Measurements from ENCODE around the gene SP140L.
"Not testable (repeated sequence)": the region's sequence is repeated elsewhere in the genome, so short reads cannot be mapped to it uniquely, and the experiment has no call there.

The SP140L gene

DNA sequence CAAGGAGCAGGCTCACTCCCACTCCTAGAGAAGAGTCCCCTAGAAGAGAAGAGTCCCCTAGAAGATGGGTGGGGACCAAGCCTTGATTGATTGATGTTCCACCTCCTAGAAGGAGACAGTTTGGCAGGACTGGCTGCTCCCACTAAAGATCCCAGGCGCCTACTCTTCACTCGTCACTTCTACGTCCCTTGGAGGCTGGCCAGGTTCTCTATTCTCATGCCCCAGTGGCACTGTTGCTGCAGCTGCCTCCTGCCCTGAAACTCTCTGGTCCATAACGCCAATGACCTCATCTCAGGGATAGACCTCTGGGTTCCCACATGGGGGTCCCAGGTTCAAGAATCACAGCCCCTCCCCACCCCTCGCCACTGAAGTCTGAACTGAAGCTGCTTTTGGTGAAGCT lies 2.5 kb upstream of the SP140L start:
- Histone ChIP-seq H3K36me3 (ENCODE audit: control insufficient read depth, insufficient read depth, low read length) (no peaks in the 10 kb centered on the region), H3K27me3 (ENCODE audit: control insufficient read depth, insufficient read depth, low read length) (no peaks in the 10 kb centered on the region), H3K4me1 (ENCODE audit: control insufficient read depth, insufficient read depth, low read length) (no peaks in the 10 kb centered on the region), H3K9ac (ENCODE audit: low read depth, low read length) (no peak overlapping the region), H3K4me3 (ENCODE audit: low read depth, low read length) (no peak overlapping the region), H3K27ac (ENCODE audit: low read depth, low read length) (no peak overlapping the region), H3K9me3 (ENCODE audit: control insufficient read depth, insufficient read depth, low read length) (peaks cover 29% of the 10 kb centered on the region)

DNA sequence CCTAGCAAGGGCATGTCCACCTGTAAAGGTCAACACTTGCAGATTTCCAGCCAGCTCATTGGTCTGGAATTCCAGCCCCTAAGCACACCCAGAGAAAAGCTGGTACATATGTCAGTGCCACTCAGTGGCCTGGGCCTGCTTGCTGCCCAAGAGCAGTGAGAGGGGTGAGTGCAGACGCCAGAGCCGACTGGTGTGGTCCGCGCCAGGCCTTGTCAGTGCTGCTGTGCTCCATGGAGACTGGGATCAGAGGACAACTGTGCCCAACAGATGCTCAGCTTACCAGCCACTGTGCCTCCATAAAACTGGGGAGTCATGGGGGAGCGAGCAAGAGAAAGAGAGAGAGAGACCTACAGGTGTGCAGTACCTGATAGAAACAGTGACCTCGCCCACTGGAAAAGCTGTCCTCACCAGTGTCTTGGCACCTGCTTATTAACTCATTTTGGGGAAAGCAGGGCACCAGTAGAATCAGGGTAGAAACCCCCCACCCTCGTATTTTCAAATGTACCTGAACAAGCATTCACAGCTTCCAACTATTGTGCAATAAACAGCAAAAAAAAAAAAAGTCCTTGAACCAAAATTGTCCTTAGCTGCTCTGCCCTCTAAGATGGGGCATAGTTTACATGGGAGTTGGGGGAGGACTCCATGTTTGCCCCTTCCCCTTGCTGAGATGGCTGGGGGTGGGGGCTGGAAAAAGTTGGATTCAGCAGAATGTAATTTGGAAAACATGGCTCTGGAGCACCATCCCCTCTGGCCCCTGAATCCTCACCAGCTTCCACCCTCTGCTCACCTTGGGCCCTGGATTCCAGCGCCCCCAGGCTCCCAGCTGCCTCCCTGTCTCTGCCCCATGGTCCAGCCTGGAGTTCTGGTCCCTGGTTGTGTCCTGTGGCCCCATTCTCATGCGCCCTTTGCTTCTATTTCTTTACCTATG lies 1.4 kb upstream of the SP140L start:
- H3K4me1 ChIP-seq (ENCODE audit: control insufficient read depth, insufficient read depth, low read length), result no peaks in the 10 kb centered on the region
- no peak overlapping the region for H3K9ac ChIP-seq (ENCODE audit: low read depth, low read length)
- H3K27ac ChIP-seq (ENCODE audit: low read depth, low read length), result no peak overlapping the region
- no peaks in the 10 kb centered on the region for H3K36me3 ChIP-seq (ENCODE audit: control insufficient read depth, insufficient read depth, low read length)
- no peak overlapping the region for H3K4me3 ChIP-seq (ENCODE audit: low read depth, low read length)
- no peaks in the 10 kb centered on the region for H3K27me3 ChIP-seq (ENCODE audit: control insufficient read depth, insufficient read depth, low read length)
- H3K9me3 ChIP-seq (ENCODE audit: control insufficient read depth, insufficient read depth, low read length), result peaks cover 29% of the 10 kb centered on the region

DNA sequence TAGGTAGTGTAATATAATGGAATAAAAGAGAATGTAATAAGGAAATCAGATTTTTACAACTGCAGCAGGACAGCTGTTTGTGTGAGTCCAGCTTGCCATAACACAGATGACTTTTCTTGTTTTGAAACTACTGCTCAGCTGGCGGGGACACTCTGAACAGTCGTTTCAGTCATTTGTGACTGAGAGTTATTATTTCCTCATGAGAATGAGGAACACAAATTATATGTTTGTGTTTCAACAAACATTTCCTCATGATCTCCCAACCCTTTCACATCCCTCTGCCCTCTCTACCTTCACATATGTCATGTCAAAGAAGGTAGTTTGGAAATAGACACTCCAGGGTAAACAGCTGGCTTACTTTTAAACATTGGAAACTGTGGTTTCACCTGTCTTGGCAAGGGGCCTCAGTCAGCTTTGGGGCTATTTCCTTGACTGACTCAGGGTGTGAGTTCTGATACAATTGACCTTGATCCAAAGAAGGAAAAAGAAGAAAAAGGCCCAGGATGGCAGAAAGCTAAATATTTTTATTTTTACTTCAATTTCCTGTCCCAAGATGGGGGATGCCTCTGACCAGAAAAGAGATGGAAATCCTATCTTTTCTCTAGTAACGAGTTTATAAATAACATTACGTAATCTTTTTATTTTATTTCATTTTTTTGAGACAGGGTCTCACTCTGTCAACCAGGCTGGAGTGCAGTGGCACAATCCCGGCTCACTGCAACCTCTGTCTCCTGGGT lies 593 bp downstream of the SP140L start:
- H3K27ac ChIP-seq (ENCODE audit: low read depth, low read length), result no peak overlapping the region
- no peak overlapping the region for H3K4me3 ChIP-seq (ENCODE audit: low read depth, low read length)
- H3K9ac ChIP-seq (ENCODE audit: low read depth, low read length), result no peak overlapping the region
- peaks cover 15% of the 10 kb centered on the region for H3K9me3 ChIP-seq (ENCODE audit: control insufficient read depth, insufficient read depth, low read length)
- no peaks in the 10 kb centered on the region for H3K36me3 ChIP-seq (ENCODE audit: control insufficient read depth, insufficient read depth, low read length)
- H3K4me1 ChIP-seq (ENCODE audit: control insufficient read depth, insufficient read depth, low read length), result no peaks in the 10 kb centered on the region
- H3K27me3 ChIP-seq (ENCODE audit: control insufficient read depth, insufficient read depth, low read length), result no peaks in the 10 kb centered on the region

DNA sequence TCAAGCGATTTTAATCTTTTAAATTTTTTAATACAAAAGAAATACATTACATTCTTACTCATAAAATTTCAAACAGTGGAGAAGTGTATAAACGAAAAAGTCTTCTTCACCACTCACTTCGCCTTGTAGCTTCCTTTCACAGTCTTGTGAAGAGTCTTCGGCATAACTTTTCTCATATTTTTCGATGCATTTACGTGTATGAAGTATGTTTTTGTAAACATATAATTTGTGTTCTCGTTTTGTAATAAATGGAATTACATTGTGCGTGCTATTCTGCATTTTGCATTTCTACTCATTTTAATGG lies 1.1 kb downstream of the SP140L start:
- no peaks in the 10 kb centered on the region for H3K27me3 ChIP-seq (ENCODE audit: control insufficient read depth, insufficient read depth, low read length)
- H3K27ac ChIP-seq (ENCODE audit: low read depth, low read length), result no peak overlapping the region
- H3K4me1 ChIP-seq (ENCODE audit: control insufficient read depth, insufficient read depth, low read length), result no peaks in the 10 kb centered on the region
- no peaks in the 10 kb centered on the region for H3K36me3 ChIP-seq (ENCODE audit: control insufficient read depth, insufficient read depth, low read length)
- no peak overlapping the region for H3K9ac ChIP-seq (ENCODE audit: low read depth, low read length)
- peaks cover 10% of the 10 kb centered on the region for H3K9me3 ChIP-seq (ENCODE audit: control insufficient read depth, insufficient read depth, low read length)
- H3K4me3 ChIP-seq (ENCODE audit: low read depth, low read length), result no peak overlapping the region

DNA sequence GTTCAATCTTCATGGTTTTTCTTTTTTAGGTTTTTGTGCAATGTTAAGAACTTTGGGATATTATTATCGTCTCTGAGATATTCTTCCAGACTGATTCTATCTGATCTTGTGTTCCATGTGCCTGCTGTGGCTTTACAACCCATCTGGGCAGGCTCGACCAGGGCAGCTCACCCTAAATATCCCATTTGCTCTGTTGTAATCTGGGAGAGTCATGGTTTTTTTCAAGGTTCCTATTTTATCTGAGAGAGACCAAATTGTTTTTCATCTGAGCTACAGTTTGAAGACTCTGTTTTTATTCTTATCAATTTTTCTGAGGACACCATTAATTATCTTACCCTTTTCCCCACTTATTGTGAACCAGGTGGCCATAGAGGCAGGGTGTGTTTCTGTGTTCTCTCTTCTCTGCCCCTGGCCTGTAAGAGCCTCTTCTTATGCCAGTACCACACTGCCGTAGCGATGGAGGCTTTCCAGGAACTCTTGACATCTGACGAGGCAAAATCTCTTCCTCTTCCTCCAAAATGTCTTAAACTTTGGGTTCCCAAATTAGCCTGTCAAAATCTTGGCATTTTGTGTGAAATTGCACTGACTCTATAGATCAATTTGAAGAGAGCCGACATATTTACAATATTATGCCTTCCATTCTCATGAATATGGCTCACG lies 3.1 kb downstream of the SP140L start:
- Histone ChIP-seq H3K4me1 (ENCODE audit: control insufficient read depth, insufficient read depth, low read length) (no peaks in the 10 kb centered on the region), H3K27ac (ENCODE audit: low read depth, low read length) (no peak overlapping the region), H3K27me3 (ENCODE audit: control insufficient read depth, insufficient read depth, low read length) (no peaks in the 10 kb centered on the region), H3K36me3 (ENCODE audit: control insufficient read depth, insufficient read depth, low read length) (no peaks in the 10 kb centered on the region), H3K4me3 (ENCODE audit: low read depth, low read length) (no peak overlapping the region), H3K9me3 (ENCODE audit: control insufficient read depth, insufficient read depth, low read length) (no peaks in the 10 kb centered on the region), H3K9ac (ENCODE audit: low read depth, low read length) (no peak overlapping the region)

DNA sequence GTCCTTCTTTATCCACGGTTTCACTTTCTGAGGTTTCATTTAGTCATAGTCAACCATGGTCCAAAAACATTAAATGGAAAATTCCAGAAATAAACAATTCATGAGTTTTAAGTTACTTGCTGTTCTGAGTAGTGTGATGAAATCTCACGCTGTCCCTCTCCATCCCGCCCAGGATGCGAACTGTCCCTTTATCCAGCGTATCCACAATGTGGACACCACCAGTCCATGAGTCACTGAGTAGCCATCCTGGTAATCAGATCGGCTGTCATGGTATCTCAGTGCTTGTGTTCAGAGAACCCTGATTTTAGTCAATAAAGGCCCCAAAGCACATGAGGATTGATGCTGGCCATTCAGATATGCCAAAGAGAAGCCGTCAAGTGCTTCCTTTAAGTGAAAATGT lies 3.7 kb downstream of the SP140L start:
- no peaks in the 10 kb centered on the region for H3K4me1 ChIP-seq (ENCODE audit: control insufficient read depth, insufficient read depth, low read length)
- H3K27me3 ChIP-seq (ENCODE audit: control insufficient read depth, insufficient read depth, low read length), result no peaks in the 10 kb centered on the region
- no peak overlapping the region for H3K27ac ChIP-seq (ENCODE audit: low read depth, low read length)
- no peak overlapping the region for H3K9ac ChIP-seq (ENCODE audit: low read depth, low read length)
- H3K36me3 ChIP-seq (ENCODE audit: control insufficient read depth, insufficient read depth, low read length), result no peaks in the 10 kb centered on the region
- H3K4me3 ChIP-seq (ENCODE audit: low read depth, low read length), result no peak overlapping the region
- no peaks in the 10 kb centered on the region for H3K9me3 ChIP-seq (ENCODE audit: control insufficient read depth, insufficient read depth, low read length)

DNA sequence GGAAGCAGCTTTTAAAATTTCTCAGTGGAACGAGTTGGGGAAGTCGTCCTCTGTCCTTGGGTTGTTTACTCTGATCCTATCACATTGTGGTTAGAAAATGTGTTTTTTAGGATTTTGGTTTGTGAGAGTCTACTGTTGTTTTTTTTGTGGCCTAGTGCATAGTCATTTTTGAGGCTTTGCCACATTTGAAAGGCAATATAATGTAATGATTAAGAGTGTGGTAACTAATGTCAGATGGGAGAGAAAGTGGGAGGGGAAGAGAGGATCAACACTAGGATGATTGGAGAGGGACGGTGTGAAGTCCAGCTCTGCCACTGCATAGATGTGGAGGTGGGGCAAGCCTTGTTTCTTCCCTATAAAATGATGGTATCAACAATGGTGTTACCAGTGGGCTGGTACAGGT lies 8.5 kb downstream of the SP140L start:
- Histone ChIP-seq H3K9ac (ENCODE audit: low read depth, low read length) (no peak overlapping the region), H3K9me3 (ENCODE audit: control insufficient read depth, insufficient read depth, low read length) (no peaks in the 10 kb centered on the region), H3K4me1 (ENCODE audit: control insufficient read depth, insufficient read depth, low read length) (no peaks in the 10 kb centered on the region), H3K36me3 (ENCODE audit: control insufficient read depth, insufficient read depth, low read length) (no peaks in the 10 kb centered on the region), H3K27ac (ENCODE audit: low read depth, low read length) (no peak overlapping the region), H3K4me3 (ENCODE audit: low read depth, low read length) (no peak overlapping the region), H3K27me3 (ENCODE audit: control insufficient read depth, insufficient read depth, low read length) (no peaks in the 10 kb centered on the region)

DNA sequence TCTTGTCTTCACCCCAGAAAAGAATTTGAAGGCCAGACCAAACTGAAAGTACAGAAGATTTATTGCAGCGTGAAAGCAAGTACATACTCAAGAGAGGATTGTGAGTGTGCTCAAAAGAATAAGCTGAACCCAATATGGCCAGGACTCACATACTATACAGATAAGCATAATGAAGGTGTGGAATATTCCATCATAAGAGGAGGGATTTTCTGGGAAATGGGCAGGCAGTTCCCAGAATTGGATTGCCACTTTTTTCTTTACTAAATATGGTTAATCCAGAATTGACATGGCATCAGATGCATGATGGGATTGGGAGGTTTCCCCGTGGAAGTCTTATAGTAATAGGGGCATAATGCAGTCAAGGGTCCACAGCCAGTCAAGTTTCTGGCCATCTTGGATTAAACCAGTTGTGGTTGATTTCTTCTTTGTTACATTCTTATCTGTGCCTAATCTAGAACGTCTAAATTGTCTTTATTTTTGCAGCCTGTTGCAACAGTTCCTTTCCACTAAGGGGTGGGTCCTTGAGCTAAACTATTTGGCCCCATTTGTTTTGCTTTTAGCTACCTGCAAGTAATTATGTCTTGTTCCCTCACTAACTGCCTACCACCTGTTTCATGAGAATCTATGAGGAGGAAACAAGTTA lies 9.0 kb downstream of the SP140L start:
- Histone ChIP-seq H3K9ac (ENCODE audit: low read depth, low read length) (no peak overlapping the region), H3K36me3 (ENCODE audit: control insufficient read depth, insufficient read depth, low read length) (no peaks in the 10 kb centered on the region), H3K4me3 (ENCODE audit: low read depth, low read length) (no peak overlapping the region)

DNA sequence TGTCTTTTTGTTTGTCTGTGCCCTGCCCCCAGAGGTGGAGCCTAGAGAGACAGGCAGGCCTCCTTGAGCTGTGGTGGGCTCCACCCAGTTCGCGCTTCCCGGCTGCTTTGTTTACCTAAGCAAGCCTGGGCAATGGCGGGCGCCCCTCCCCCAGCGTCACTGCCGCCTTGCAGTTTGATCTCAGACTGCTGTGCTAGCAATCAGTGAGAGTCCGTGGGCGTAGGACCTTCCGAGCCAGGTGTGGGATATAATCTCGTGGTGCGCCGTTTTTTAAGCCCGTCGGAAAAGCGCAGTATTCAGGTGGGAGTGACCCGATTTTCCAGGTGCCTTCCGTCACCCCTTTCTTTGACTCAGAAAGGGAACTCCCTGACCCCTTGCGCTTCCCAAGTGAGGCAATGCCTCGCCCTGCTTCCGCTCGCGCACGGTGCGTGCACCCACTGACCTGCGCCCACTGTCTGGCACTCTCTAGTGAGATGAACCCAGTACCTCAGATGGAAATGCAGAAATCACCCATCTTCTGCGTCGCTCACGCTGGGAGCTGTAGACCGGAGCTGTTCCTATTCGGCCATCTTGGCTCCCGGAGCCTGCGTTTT lies 15.0 kb downstream of the SP140L start:
- not testable (repeated sequence) for H3K9ac ChIP-seq (ENCODE audit: low read depth, low read length); H3K4me1 ChIP-seq (ENCODE audit: control insufficient read depth, insufficient read depth, low read length); H3K36me3 ChIP-seq (ENCODE audit: control insufficient read depth, insufficient read depth, low read length); H3K9me3 ChIP-seq (ENCODE audit: control insufficient read depth, insufficient read depth, low read length); H3K27ac ChIP-seq (ENCODE audit: low read depth, low read length); H3K27me3 ChIP-seq (ENCODE audit: control insufficient read depth, insufficient read depth, low read length)
- peak overlapping the region; percentile 42; the same call in 1 of the 2 replicates for H3K4me3 ChIP-seq (ENCODE audit: low read depth, low read length)

More for the DNA sequence above, 9.0 kb downstream of the SP140L start:
- Histone ChIP-seq H3K27ac (ENCODE audit: low read depth, low read length) (no peak overlapping the region), H3K9me3 (ENCODE audit: control insufficient read depth, insufficient read depth, low read length) (no peaks in the 10 kb centered on the region), H3K27me3 (ENCODE audit: control insufficient read depth, insufficient read depth, low read length) (no peaks in the 10 kb centered on the region), H3K4me1 (ENCODE audit: control insufficient read depth, insufficient read depth, low read length) (no peaks in the 10 kb centered on the region)

DNA sequence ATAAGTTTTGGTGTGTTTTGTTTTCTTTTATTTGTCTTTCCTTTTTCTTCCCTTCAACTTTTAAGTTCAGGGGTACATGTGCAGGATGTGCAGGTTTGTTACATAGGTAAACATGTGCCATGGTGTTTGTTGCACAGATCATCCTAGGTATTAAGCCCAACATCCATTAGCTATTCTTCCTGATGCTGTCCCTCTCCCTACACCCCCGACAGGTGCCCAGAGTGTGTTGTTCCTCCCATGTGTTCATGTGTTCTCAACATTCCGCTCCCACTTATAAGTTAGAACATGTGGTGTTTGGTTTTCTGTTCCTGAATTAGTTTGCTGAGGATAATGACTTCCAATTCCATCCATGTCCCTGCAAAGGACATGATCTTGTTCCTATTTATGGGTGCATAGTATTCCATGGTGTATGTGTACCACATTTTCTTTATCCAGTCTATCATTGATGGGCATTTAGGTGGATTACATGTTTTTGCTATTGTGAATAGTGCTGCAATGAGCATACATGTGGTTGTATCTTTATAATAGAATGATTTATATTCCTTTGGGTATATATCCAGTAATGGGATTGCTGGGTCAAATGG lies 16.1 kb downstream of the SP140L start:
- H3K27me3 ChIP-seq (ENCODE audit: control insufficient read depth, insufficient read depth, low read length); H3K27ac ChIP-seq (ENCODE audit: low read depth, low read length); H3K9me3 ChIP-seq (ENCODE audit: control insufficient read depth, insufficient read depth, low read length); H3K9ac ChIP-seq (ENCODE audit: low read depth, low read length); H3K36me3 ChIP-seq (ENCODE audit: control insufficient read depth, insufficient read depth, low read length); H3K4me1 ChIP-seq (ENCODE audit: control insufficient read depth, insufficient read depth, low read length): not testable (repeated sequence)
- H3K4me3 ChIP-seq (ENCODE audit: low read depth, low read length), result peak overlapping the region; percentile 42; the same call in 1 of the 2 replicates

All from HUES48 (cell line).